GM12872 (cell line): Measurements from ENCODE around the gene IPO4.

Experiments
- TF ChIP-seq, protein P1 (sequence below): IDR thresholded peaks from 3 replicates; pipeline ENCODE4 v1.5.1; 2011; ENCODE audit warnings: low read depth, mild to moderate bottlenecking, low read length, moderate library complexity; ENCODE audit not compliant: insufficient read depth

IPO4 gene

GRCh38 chr14:24185026-24185425, 3.6 kb downstream of the IPO4 start:
- TF ChIP-seq, protein P1, sequence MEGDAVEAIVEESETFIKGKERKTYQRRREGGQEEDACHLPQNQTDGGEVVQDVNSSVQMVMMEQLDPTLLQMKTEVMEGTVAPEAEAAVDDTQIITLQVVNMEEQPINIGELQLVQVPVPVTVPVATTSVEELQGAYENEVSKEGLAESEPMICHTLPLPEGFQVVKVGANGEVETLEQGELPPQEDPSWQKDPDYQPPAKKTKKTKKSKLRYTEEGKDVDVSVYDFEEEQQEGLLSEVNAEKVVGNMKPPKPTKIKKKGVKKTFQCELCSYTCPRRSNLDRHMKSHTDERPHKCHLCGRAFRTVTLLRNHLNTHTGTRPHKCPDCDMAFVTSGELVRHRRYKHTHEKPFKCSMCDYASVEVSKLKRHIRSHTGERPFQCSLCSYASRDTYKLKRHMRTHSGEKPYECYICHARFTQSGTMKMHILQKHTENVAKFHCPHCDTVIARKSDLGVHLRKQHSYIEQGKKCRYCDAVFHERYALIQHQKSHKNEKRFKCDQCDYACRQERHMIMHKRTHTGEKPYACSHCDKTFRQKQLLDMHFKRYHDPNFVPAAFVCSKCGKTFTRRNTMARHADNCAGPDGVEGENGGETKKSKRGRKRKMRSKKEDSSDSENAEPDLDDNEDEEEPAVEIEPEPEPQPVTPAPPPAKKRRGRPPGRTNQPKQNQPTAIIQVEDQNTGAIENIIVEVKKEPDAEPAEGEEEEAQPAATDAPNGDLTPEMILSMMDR, result no peak

GRCh38 chr14:24184104-24184970, 4.3 kb downstream of the IPO4 start:
- TF ChIP-seq, protein P1, result no peak

GRCh38 chr14:24183014-24183481, 5.6 kb downstream of the IPO4 start:
- TF ChIP-seq, protein P1, result no peak

DNA sequence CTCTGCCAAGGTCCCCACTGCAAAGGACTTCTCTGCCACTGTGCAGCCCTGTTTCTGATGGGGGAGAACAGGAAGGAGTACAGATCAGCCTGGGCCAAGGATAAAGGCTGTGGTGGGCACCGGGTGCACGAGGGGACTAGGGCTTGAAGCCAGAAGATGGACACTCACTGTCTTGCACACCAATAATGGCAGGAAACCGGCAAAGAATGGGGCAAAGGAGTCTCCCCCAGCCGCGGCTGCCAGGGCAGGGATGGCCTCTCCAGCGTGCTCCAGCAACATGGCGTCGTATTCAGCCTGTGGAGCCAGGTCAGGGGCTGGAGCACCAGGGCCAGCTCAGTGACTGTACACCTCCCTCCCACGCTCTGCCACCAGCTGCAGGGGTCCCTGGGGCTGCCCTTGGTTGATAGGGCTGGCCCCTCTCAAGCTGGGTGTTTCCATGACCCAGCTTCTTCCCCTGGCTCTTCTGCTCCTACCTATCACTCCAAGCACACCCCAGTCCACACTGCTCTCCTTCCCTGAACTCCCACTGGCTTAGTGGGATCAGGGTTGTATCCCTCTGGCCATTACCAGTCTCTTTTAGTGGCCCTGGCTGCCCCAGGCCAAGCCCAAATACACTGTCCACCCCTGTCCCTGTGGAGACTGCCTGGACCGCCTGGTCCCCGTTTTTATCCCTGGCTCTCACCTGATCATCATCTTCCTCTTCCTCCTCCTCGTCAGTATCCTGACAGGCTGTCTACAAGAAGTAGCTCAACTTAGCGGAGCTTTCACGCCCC, 6.3 kb downstream of the IPO4 start:
- TF ChIP-seq, protein P1, result no peak

DNA sequence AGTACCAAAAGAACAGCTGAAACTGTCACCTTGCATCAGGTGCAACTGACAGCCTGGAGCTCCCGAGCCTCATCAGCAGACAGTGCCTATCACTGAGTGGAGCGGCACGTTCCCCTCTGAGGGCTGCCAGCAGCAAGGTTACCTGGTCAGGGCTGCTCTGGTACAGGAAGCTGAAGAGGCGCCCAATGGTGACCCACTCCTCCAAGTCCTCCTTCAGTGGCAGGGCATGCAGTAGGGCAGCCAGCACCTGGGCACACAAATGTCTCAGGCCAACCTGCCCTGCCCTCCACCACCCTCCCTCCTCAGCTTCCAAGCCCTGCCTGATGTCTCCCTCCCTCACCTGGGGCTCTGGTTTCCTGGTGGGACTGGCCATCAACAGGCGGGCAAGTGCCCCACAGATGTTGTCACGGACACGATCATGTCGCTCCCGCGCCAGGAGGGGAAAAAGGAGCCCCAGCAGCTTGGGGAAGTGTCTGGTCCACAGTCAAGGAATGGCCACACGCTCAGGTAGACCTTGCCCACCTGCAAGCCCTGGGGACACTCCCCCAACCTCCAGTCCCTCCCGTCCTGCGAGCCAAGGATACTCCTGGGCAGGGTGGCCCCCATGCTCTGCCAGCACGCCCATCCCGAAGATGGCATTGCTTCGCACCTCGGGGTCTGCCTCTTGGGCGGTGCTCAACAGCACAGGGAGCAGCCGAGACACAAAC, 7.1 kb downstream of the IPO4 start:
- TF ChIP-seq, protein P1, result no peak

- TF ChIP-seq, protein P1, result no peak
These were observed 8.4 kb downstream of the IPO4 start for GRCh38 chr14:24179961-24180796.
